Neuronal stem cell (in vitro differentiated cells): ENCODE data around the gene TSPO.
"Not testable (repeated sequence)": the region's sequence is repeated elsewhere in the genome, so short reads cannot be mapped to it uniquely, and the experiment has no call there.

Experiments used
- DNase-seq: peaks from one replicate; pipeline ENCODE4 v3.0.0-alpha.2; 2013; ENCODE audit warnings: low spot score
- H2AFZ ChIP-seq: one replicate; pipeline ENCODE4 v1.6.1; 2013; ENCODE audit warnings: mild to moderate bottlenecking, low read length, inconsistent platforms
- H2AK5ac ChIP-seq: 2 replicates; pipeline ENCODE4 v1.6.1; 2013; ENCODE audit warnings: low read depth, mild to moderate bottlenecking, inconsistent platforms, low read length, moderate library complexity, mixed read lengths
- H2BK120ac ChIP-seq: 2 replicates; pipeline ENCODE4 v1.6.1; 2013; ENCODE audit warnings: low read depth, mild to moderate bottlenecking, inconsistent platforms, low read length, moderate library complexity, mixed read lengths
- H2BK12ac ChIP-seq: one replicate; pipeline ENCODE4 v1.6.1; 2013; ENCODE audit warnings: low read length, inconsistent platforms
- H2BK15ac ChIP-seq: 2 replicates; pipeline ENCODE4 v1.6.1; 2013; ENCODE audit warnings: mild to moderate bottlenecking, low read length, inconsistent platforms, mixed read lengths
- H2BK5ac ChIP-seq: one replicate; pipeline ENCODE4 v1.6.1; 2013; ENCODE audit warnings: inconsistent platforms, mild to moderate bottlenecking, low read length, moderate library complexity
- H3K14ac ChIP-seq: one replicate; pipeline ENCODE4 v1.6.1; 2013; ENCODE audit warnings: low read length, inconsistent platforms
- H3K18ac ChIP-seq: 2 replicates; pipeline ENCODE4 v1.6.1; 2013; ENCODE audit warnings: low read length, inconsistent platforms
- H3K23ac ChIP-seq: 2 replicates; pipeline ENCODE4 v1.6.1; 2013; ENCODE audit warnings: low read depth, mild to moderate bottlenecking, mixed read lengths, low read length, inconsistent platforms; ENCODE audit not compliant: poor library complexity
- H3K27ac ChIP-seq: replicated peaks from 3 replicates; pipeline ENCODE4 v1.5.1; 2013; ENCODE audit warnings: low read length, inconsistent platforms
- H3K27me3 ChIP-seq, 3 experiments: 2 replicates each; pipeline ENCODE4 v1.6.1; 2013; ENCODE audit warnings: low read length in 3 of 3, mild to moderate bottlenecking in 2 of 3, inconsistent platforms in 1 of 3, low read depth in 1 of 3, mixed read lengths in 1 of 3, moderate library complexity in 1 of 3; ENCODE audit not compliant: control insufficient read depth in 3 of 3, insufficient read depth in 3 of 3
- H3K36me3 ChIP-seq, 2 donors: replicated peaks in 1 of 2; 2 replicates each; pipeline ENCODE4 v1.6.1; 2013; ENCODE audit warnings: low read length in 2 of 2; ENCODE audit not compliant: control insufficient read depth in 2 of 2, insufficient read depth in 2 of 2
- H3K4ac ChIP-seq: 2 replicates; pipeline ENCODE4 v1.6.1; 2013; ENCODE audit warnings: inconsistent platforms, mild to moderate bottlenecking, low read length, moderate library complexity
- H3K4me1 ChIP-seq, 2 donors: 1 replicate in 1 of 2; 2 replicates in 1 of 2; pipeline ENCODE4 v1.6.1; 2013; ENCODE audit warnings: low read length in 2 of 2, low read depth in 1 of 2; ENCODE audit not compliant: control insufficient read depth in 2 of 2, insufficient read depth in 1 of 2
- H3K4me2 ChIP-seq: one replicate; pipeline ENCODE4 v1.6.1; 2013; ENCODE audit warnings: mild to moderate bottlenecking, low read length, inconsistent platforms; ENCODE audit not compliant: insufficient read depth, poor library complexity, severe bottlenecking
- H3K4me3 ChIP-seq, 2 donors: 2 replicates each; pipeline ENCODE4 v1.5.1; 2013; ENCODE audit warnings: low read length in 2 of 2, mild to moderate bottlenecking in 2 of 2, inconsistent platforms in 1 of 2, moderate library complexity in 1 of 2
- H3K79me1 ChIP-seq: one replicate; pipeline ENCODE4 v1.6.1; 2013; ENCODE audit warnings: low read depth, mild to moderate bottlenecking, inconsistent platforms, low read length, moderate library complexity
- H3K9ac ChIP-seq: one replicate; pipeline ENCODE4 v1.6.1; 2013; ENCODE audit warnings: mild to moderate bottlenecking, low read depth, low read length, inconsistent platforms; ENCODE audit not compliant: poor library complexity
- H3K9me3 ChIP-seq, 2 donors: replicated peaks in 1 of 2; 2 replicates each; pipeline versions ENCODE3 to v1.6.1; 2013; ENCODE audit warnings: low read length in 2 of 2, mild to moderate bottlenecking in 2 of 2, inconsistent platforms in 1 of 2, low read depth in 1 of 2, mixed read lengths in 1 of 2, moderate library complexity in 1 of 2; ENCODE audit not compliant: control insufficient read depth in 2 of 2, insufficient read depth in 1 of 2
- H4K8ac ChIP-seq: one replicate; pipeline ENCODE4 v1.6.1; 2013; ENCODE audit warnings: low read depth, mild to moderate bottlenecking, inconsistent platforms, low read length, moderate library complexity
- H4K91ac ChIP-seq: one replicate; pipeline ENCODE4 v1.6.1; 2013; ENCODE audit warnings: low read length, low read depth, mild to moderate bottlenecking, inconsistent platforms; ENCODE audit not compliant: poor library complexity
- WGBS, 2 donors: extraction: QIAGEN DNeasy Blood & Tissue Kit; methylation state at CpG; one replicate each; pipeline ENCODE4 v1.1.7; 2013; ENCODE audit warnings: missing lambda C conversion rate in 2 of 2, mixed read lengths in 1 of 2; ENCODE audit not compliant: insufficient read length in 2 of 2, insufficient replicate concordance in 1 of 2; ENCODE audit errors: extremely low coverage in 2 of 2; 5-methylcytosine and 5-hydroxymethylcytosine counted together

The TSPO gene

GRCh38 chr22:43142880-43143562 lies 8.3 kb upstream of the TSPO start, which contains the start of gene MCAT:
Gene MCAT, minus strand, starts transcription at chr22:43143398. Its CDS starts 50 bp downstream, at chr22:43143348.
- Histone ChIP-seq H2BK12ac (peak within 1 kb of the TSS; percentile 94), H4K8ac (peak within 1 kb of the TSS; percentile 82), H3K14ac (peak within 1 kb of the TSS; percentile 96), H2AK5ac (peak within 1 kb of the TSS; percentile 89), H3K4me3 (peak within 1 kb of the TSS; percentile 91 to 100), H2BK5ac (peak within 1 kb of the TSS; percentile 53), H3K4ac (no peak within 1 kb of the TSS), H3K23ac (peak within 1 kb of the TSS; percentile 65), H4K91ac (no peak within 1 kb of the TSS), H2BK120ac (no peak within 1 kb of the TSS), H3K18ac (peak within 1 kb of the TSS; percentile 94), H3K9me3 (no peaks in the 10 kb centered on the region), H3K9ac (peak within 1 kb of the TSS; percentile 99), H3K4me2 (peak within 1 kb of the TSS; percentile 91), H3K27ac (peak within 1 kb of the TSS; percentile 44), H2AFZ (peak within 1 kb of the TSS; percentile 89), H3K36me3 (peaks cover 18 to 38% of the 10 kb centered on the region in 2 donors), H2BK15ac (no peak within 1 kb of the TSS), H3K27me3 (peaks cover 0 to 5% (median 0%) of the 10 kb centered on the region in 3 experiments), H3K4me1 (peaks cover 0 to 3% of the 10 kb centered on the region in 2 donors), H3K79me1 (peaks cover 8% of the 10 kb centered on the region)
- DNase-seq, result peak; percentile 65
- WGBS, 2 donors, result no CpG with 5 or more reads among the region's 83 CpGs

GRCh38 chr22:43144949-43145348 lies 6.4 kb upstream of the TSPO start:
- H3K18ac ChIP-seq, result no peak overlapping the region
- H3K4me3 ChIP-seq, result no peak overlapping the region
- DNase-seq, result no peak
- no peak overlapping the region for H3K14ac ChIP-seq
- peak overlapping the region; percentile 67 for H2AFZ ChIP-seq
- peaks cover 8% of the 10 kb centered on the region for H3K79me1 ChIP-seq
- H4K91ac ChIP-seq, result no peak overlapping the region
- H3K36me3 ChIP-seq, result peaks cover 12 to 18% of the 10 kb centered on the region in 2 donors
- peaks cover 0 to 13% (median 0%) of the 10 kb centered on the region in 3 experiments for H3K27me3 ChIP-seq
- no peak overlapping the region for H3K9ac ChIP-seq
- H2AK5ac ChIP-seq, result no peak overlapping the region
- H3K4me2 ChIP-seq, result no peak overlapping the region
- no peak overlapping the region for H3K27ac ChIP-seq
- no CpG with 5 or more reads among the region's 3 CpGs for WGBS, 2 donors
- H3K4ac ChIP-seq, result no peak overlapping the region
- peaks cover 0 to 3% of the 10 kb centered on the region in 2 donors for H3K4me1 ChIP-seq
- H2BK5ac ChIP-seq, result no peak overlapping the region
- no peaks in the 10 kb centered on the region for H3K9me3 ChIP-seq
- H3K23ac ChIP-seq, result no peak overlapping the region
- H2BK15ac ChIP-seq, result no peak overlapping the region
- H2BK12ac ChIP-seq, result no peak overlapping the region
- no peak overlapping the region for H2BK120ac ChIP-seq
- H4K8ac ChIP-seq, result no peak overlapping the region

GRCh38 chr22:43145371-43145770 lies 6.0 kb upstream of the TSPO start:
- not testable (repeated sequence) for H3K4me3 ChIP-seq, H3K9me3 ChIP-seq

GRCh38 chr22:43146332-43146731 lies 5.0 kb upstream of the TSPO start:
- WGBS, 2 donors, result no CpG with 5 or more reads among the region's 15 CpGs
- H3K9ac ChIP-seq, result not testable (repeated sequence)

More at GRCh38 chr22:43145371-43145770, 6.0 kb upstream of the TSPO start:
- not testable (repeated sequence) for H2BK15ac ChIP-seq, H3K79me1 ChIP-seq, H2AK5ac ChIP-seq, H3K4me2 ChIP-seq, H4K91ac ChIP-seq, H3K27ac ChIP-seq, H4K8ac ChIP-seq, DNase-seq, H2BK12ac ChIP-seq, H2BK120ac ChIP-seq, H3K4me1 ChIP-seq, H3K9ac ChIP-seq, H3K18ac ChIP-seq, H3K14ac ChIP-seq, H3K4ac ChIP-seq, H3K23ac ChIP-seq, H2BK5ac ChIP-seq
- Histone ChIP-seq H3K36me3 (peaks cover 8 to 14% of the 10 kb centered on the region in 2 donors), H2AFZ (peak overlapping the region; percentile 67), H3K27me3 (peaks cover 0 to 13% (median 0%) of the 10 kb centered on the region in 3 experiments)
- no CpG with 5 or more reads among the region's 8 CpGs for WGBS, 2 donors

More at GRCh38 chr22:43146332-43146731, 5.0 kb upstream of the TSPO start:
- H3K4me2 ChIP-seq, H4K8ac ChIP-seq, H3K14ac ChIP-seq, H3K23ac ChIP-seq, H4K91ac ChIP-seq, H3K27ac ChIP-seq, H3K4me1 ChIP-seq, H2BK5ac ChIP-seq, DNase-seq, H3K9me3 ChIP-seq, H3K18ac ChIP-seq, H2AFZ ChIP-seq, H3K4ac ChIP-seq, H3K36me3 ChIP-seq, H3K4me3 ChIP-seq, H2BK12ac ChIP-seq, H2BK120ac ChIP-seq, H2BK15ac ChIP-seq, H2AK5ac ChIP-seq, H3K79me1 ChIP-seq: not testable (repeated sequence)
- peaks cover 0 to 21% (median 8%) of the 10 kb centered on the region in 3 experiments for H3K27me3 ChIP-seq
